Suprapubic skin (tissue), 4 donors: Measurements from ENCODE around the gene HBG2.
"Not testable (repeated sequence)": the region's sequence is repeated elsewhere in the genome, so short reads cannot be mapped to it uniquely, and the experiment has no call there.

Experiments
- EP300 ChIP-seq: sonication (generic); formaldehyde crosslinking; IDR thresholded peaks from one replicate; pipeline ENCODE4 v1.6.1; 2017; ENCODE audit warnings: antibody characterized with exemption
- POLR2A ChIP-seq, 2 donors: fragments of 450-650 bp; IDR thresholded peaks; one replicate each; pipeline ENCODE4 v1.6.1; 2017; ENCODE audit warnings: antibody characterized with exemption in 2 of 2, mild to moderate bottlenecking in 2 of 2, moderate library complexity in 2 of 2
- POLR2AphosphoS5 ChIP-seq, 3 donors: sonication (generic); formaldehyde crosslinking; IDR thresholded peaks; one replicate each; pipeline ENCODE4 v1.6.1; 2017; ENCODE audit warnings: antibody characterized with exemption in 3 of 3
- TF ChIP-seq, protein P1 (sequence below), 2 donors: fragments of 200-600 bp in 1 of 2; fragments of 450-650 bp in 1 of 2; sonication (generic) in 1 of 2; IDR thresholded peaks; one replicate each; pipeline ENCODE4 v1.5.1; 2016 to 2019; ENCODE audit warnings: antibody characterized with exemption in 2 of 2, mild to moderate bottlenecking in 1 of 2, moderate library complexity in 1 of 2

DNA sequence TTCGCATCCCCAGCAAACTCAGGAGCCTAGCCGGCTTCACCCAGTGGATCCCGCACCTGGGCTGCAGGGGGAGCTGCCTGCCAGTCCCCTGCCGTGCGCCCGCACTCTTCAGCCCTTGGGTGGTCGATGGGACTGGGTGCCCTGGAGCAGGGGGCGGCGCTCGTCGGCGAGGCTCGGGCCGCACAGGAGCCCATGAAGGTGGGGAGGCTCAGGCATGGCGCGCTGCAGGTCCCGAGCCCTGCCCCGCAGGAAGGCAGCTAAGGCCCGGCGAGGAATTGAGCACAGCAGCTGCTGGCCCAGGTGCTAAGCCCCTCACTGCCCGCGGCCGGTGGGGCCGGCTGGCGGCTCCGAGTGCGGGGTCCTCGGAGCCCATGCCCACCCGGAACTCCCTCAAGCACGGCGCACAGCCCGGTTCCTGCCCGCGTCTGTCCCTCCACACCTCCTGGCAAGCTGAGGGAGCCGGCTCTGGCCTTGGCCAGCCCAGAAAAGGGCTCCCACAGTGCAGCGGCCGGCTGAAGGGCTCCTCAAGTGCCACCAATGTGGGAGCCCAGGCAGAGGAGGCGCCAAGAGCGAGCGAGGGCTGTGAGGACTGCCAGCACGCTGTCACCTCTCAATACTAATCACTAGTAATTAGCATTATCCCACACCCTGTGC is 39.9 kb upstream of the HBG2 start:
- TF ChIP-seq, protein P1, sequence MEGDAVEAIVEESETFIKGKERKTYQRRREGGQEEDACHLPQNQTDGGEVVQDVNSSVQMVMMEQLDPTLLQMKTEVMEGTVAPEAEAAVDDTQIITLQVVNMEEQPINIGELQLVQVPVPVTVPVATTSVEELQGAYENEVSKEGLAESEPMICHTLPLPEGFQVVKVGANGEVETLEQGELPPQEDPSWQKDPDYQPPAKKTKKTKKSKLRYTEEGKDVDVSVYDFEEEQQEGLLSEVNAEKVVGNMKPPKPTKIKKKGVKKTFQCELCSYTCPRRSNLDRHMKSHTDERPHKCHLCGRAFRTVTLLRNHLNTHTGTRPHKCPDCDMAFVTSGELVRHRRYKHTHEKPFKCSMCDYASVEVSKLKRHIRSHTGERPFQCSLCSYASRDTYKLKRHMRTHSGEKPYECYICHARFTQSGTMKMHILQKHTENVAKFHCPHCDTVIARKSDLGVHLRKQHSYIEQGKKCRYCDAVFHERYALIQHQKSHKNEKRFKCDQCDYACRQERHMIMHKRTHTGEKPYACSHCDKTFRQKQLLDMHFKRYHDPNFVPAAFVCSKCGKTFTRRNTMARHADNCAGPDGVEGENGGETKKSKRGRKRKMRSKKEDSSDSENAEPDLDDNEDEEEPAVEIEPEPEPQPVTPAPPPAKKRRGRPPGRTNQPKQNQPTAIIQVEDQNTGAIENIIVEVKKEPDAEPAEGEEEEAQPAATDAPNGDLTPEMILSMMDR (IDR thresholded peaks at IDR 0.05): not testable (repeated sequence)
- not testable (repeated sequence) for TF ChIP-seq POLR2AphosphoS5 (IDR thresholded peaks at IDR 0.05); POLR2A (IDR thresholded peaks at IDR 0.05); EP300
